AG04450 (cell line): ENCODE results near the gene GALNT11. TPM values are rescaled to one million over a fixed set of nuclear protein-coding genes. Genes with fewer than 3 reads are reported as not detected.
A peak's percentile ranks its signal among the peaks of the same experiment; 100 is the strongest.
"Not testable (repeated sequence)": the region's sequence is repeated elsewhere in the genome, so short reads cannot be mapped to it uniquely, and the experiment has no call there.

Source experiments
- CTCF ChIA-PET: fragments of 300-600, 350-600 bp; formaldehyde crosslinking; extraction: SDS; loops from one replicate; lab custom pipeline; 2022; ENCODE audit warnings: antibody characterized with exemption, inconsistent platforms; lab: Charles Lee
- POLR2A ChIA-PET: fragments of 350-600 bp; formaldehyde crosslinking; extraction: SDS; loops from one replicate; lab custom pipeline; 2021; ENCODE audit warnings: antibody characterized with exemption, inconsistent platforms; lab: Yijun Ruan, JAX
- DNase-seq: peaks from one replicate; pipeline ENCODE4 v3.0.0-alpha.2; 2011; ENCODE audit warnings: low read depth, low spot score
- H3K27ac ChIP-seq: one replicate; pipeline ENCODE4 v1.5.1; 2012; ENCODE audit warnings: low read depth, low read length, control low read depth
- H3K27me3 ChIP-seq: one replicate; pipeline ENCODE4 v1.6.0; 2012; ENCODE audit warnings: low read length; ENCODE audit not compliant: control insufficient read depth, insufficient read depth
- H3K4me3 ChIP-seq: 2 replicates; pipeline ENCODE4 v1.5.1; 2011; ENCODE audit warnings: mild to moderate bottlenecking, low read depth, low read length, control low read depth
- H3K9me3 ChIP-seq: 2 replicates; pipeline ENCODE4 v1.5.1; 2012; ENCODE audit warnings: low read length; ENCODE audit not compliant: control insufficient read depth, insufficient read depth
- CTCF ChIP-seq: IDR thresholded peaks from 2 replicates; pipeline ENCODE4 v1.5.1; 2011; ENCODE audit warnings: low read depth, low read length, control low read depth, inconsistent platforms
- polyA plus RNA-seq: library from polyadenylated mRNA; depleted of rRNA; stranded (reverse); fragments of >200 nt; gene quantifications from 2 replicates; pipeline ENCODE4 v1.2.3, GENCODE V29; 2011

GALNT11 gene
- polyA plus RNA-seq, 1 experiment: 37.6 TPM

GRCh38 chr7:152014722-152015121 is 10.8 kb upstream of the GALNT11 start:
- H3K27ac ChIP-seq: no peak overlapping the region
- TF ChIP-seq CTCF: no peak
- H3K4me3 ChIP-seq: no peak overlapping the region
- H3K9me3 ChIP-seq: no peaks in the 10 kb centered on the region
- DNase-seq: no peak
- H3K27me3 ChIP-seq: peaks cover 6% of the 10 kb centered on the region
- POLR2A ChIA-PET: no interaction called here
- CTCF ChIA-PET: no interaction called here

GRCh38 chr7:152015600-152015999 is 9.9 kb upstream of the GALNT11 start:
- no peak for DNase-seq
- H3K27me3 ChIP-seq: peaks cover 9% of the 10 kb centered on the region
- H3K9me3 ChIP-seq: no peaks in the 10 kb centered on the region
- H3K27ac ChIP-seq: no peak overlapping the region
- TF ChIP-seq CTCF: no peak
- ChIA-PET POLR2A (no interaction called here), CTCF (interaction anchor here (0.7 kb wide), 1 partner anchor 43 kb away, joined by 3 read pairs; no protein-coding TSS in a partner anchor)
- H3K4me3 ChIP-seq: no peak overlapping the region

GRCh38 chr7:152016947-152017346 is 8.5 kb upstream of the GALNT11 start:
- H3K27ac ChIP-seq: no peak overlapping the region
- no peak for TF ChIP-seq CTCF
- DNase-seq: no peak
- H3K27me3 ChIP-seq: peaks cover 8% of the 10 kb centered on the region
- ChIA-PET POLR2A (no interaction called here), CTCF (no interaction called here)
- H3K4me3 ChIP-seq: no peak overlapping the region
- H3K9me3 ChIP-seq: no peaks in the 10 kb centered on the region

- H3K27ac ChIP-seq, DNase-seq, POLR2A ChIA-PET, H3K27me3 ChIP-seq, H3K9me3 ChIP-seq, H3K4me3 ChIP-seq: not testable (repeated sequence)
- CTCF ChIA-PET: interaction anchor here (1.0 kb wide), 1 partner anchor 234 kb away, joined by 3 read pairs; no protein-coding TSS in a partner anchor
These were observed 7.8 kb upstream of the GALNT11 start for GRCh38 chr7:152017683-152018082.

- CTCF ChIA-PET: interaction anchor here (1.7 kb wide), 1 partner anchor 22 kb away, joined by 3 read pairs; no protein-coding TSS in a partner anchor
- not testable (repeated sequence) for H3K9me3 ChIP-seq, H3K27ac ChIP-seq, DNase-seq, H3K4me3 ChIP-seq
- H3K27me3 ChIP-seq: peaks cover 25% of the 10 kb centered on the region
- POLR2A ChIA-PET: interaction anchor here (0.7 kb wide), 1 partner anchor 15 kb away, joined by 8 read pairs; no protein-coding TSS in a partner anchor
These were observed 3.7 kb upstream of the GALNT11 start for GRCh38 chr7:152021740-152022139.

GRCh38 chr7:152025937-152026890 is 740 bp downstream of the GALNT11 start:
- CTCF ChIA-PET: interaction anchor here (0.7 to 0.9 kb wide), 3 partner anchors 11 to 81 kb away, joined by 3 read pairs; no protein-coding TSS in a partner anchor
- H3K9me3 ChIP-seq: no peaks in the 10 kb centered on the region
- no peak; the same call in 1 of the 2 replicates for TF ChIP-seq CTCF
- H3K27me3 ChIP-seq: peaks cover 17% of the 10 kb centered on the region
- POLR2A ChIA-PET: no interaction called here
- H3K27ac ChIP-seq: peak overlapping the region; percentile 21
- DNase-seq: no peak
- H3K4me3 ChIP-seq: peak overlapping the region; percentile 84

- DNase-seq, H3K9me3 ChIP-seq, H3K27ac ChIP-seq, H3K4me3 ChIP-seq, POLR2A ChIA-PET: not testable (repeated sequence)
- H3K27me3 ChIP-seq: peaks cover 16% of the 10 kb centered on the region
- CTCF ChIA-PET: interaction anchor here (1.6 kb wide), 1 partner anchor 245 kb away, joined by 4 read pairs; no protein-coding TSS in a partner anchor
These were observed 2.3 kb downstream of the GALNT11 start for GRCh38 chr7:152027491-152028365.
